ENCODE data around the gene SNX9.
A peak's percentile ranks its signal among the peaks of the same experiment; 100 is the strongest.

The SNX9 gene

GRCh38 chr6:157978021-157978783 lies 155.2 kb downstream of the SNX9 start:
- no peak for DNase-seq (ENCODE audit: low read depth in 2 of 2)

- no peak for DNase-seq (ENCODE audit: low read depth in 2 of 2)
Observed at GRCh38 chr6:157980288-157981131, 157.5 kb downstream of the SNX9 start.

GRCh38 chr6:157981132-157981394 lies 158.0 kb downstream of the SNX9 start:
- DNase-seq (ENCODE audit: low read depth in 2 of 2) = no peak

GRCh38 chr6:157981395-157982101 lies 158.5 kb downstream of the SNX9 start, which contains the start of gene SYNJ2:
Gene SYNJ2, plus strand, starts transcription at chr6:157981863. Its CDS starts 99 bp downstream, at chr6:157981962.
- DNase-seq (ENCODE audit: low read depth in 2 of 2) = peak; percentile 69 to 76

- DNase-seq (ENCODE audit: low read depth in 2 of 2) = no peak
Observed at GRCh38 chr6:157982102-157982562, 159.1 kb downstream of the SNX9 start.

- DNase-seq (ENCODE audit: low read depth in 2 of 2) = no peak
Observed at GRCh38 chr6:157982563-157983405, 159.7 kb downstream of the SNX9 start.

GRCh38 chr6:157983406-157984119 lies 160.5 kb downstream of the SNX9 start:
- DNase-seq (ENCODE audit: low read depth in 2 of 2) = no peak

- no peak for DNase-seq (ENCODE audit: low read depth in 2 of 2)
Observed at GRCh38 chr6:157984128-157984527, 161.1 kb downstream of the SNX9 start.

GRCh38 chr6:157984686-157985225 lies 161.7 kb downstream of the SNX9 start:
- DNase-seq (ENCODE audit: low read depth in 2 of 2) = no peak

- no peak for DNase-seq (ENCODE audit: low read depth in 2 of 2)
Observed at GRCh38 chr6:157985378-157986155, 162.5 kb downstream of the SNX9 start.

- no peak for DNase-seq (ENCODE audit: low read depth in 2 of 2)
Observed at GRCh38 chr6:157987788-157988699, 165.0 kb downstream of the SNX9 start.

- DNase-seq (ENCODE audit: low read depth in 2 of 2) = no peak
Observed at GRCh38 chr6:157988700-157989063, 165.6 kb downstream of the SNX9 start.

GRCh38 chr6:157989541-157990289 lies 166.7 kb downstream of the SNX9 start:
- no peak for DNase-seq (ENCODE audit: low read depth in 2 of 2)

- DNase-seq (ENCODE audit: low read depth in 2 of 2) = no peak
Observed at GRCh38 chr6:157990321-157991066, 167.4 kb downstream of the SNX9 start.

- no peak for DNase-seq (ENCODE audit: low read depth in 2 of 2)
Observed at GRCh38 chr6:157991067-157991432, 168.0 kb downstream of the SNX9 start.

- DNase-seq (ENCODE audit: low read depth in 2 of 2) = no peak
Observed at GRCh38 chr6:157993076-157993475, 170.0 kb downstream of the SNX9 start.

- no peak for DNase-seq (ENCODE audit: low read depth in 2 of 2)
Observed at GRCh38 chr6:157994125-157994795, 171.2 kb downstream of the SNX9 start.

All from stimulated activated CD4-positive, alpha-beta T cell treated with anti-CD3 and anti-CD28 coated beads, Interleukin-4, amount 100 ng/mL, for 48 hours (primary cell).